Measurements from ENCODE around the gene STARD4. TPM values are rescaled to one million over a fixed set of nuclear protein-coding genes. Genes with fewer than 3 reads are reported as not detected.

STARD4 gene
- total RNA-seq, 2 experiments from 2014 or later, result 30.4 to 43.8 TPM

- Histone ChIP-seq H3K79me2 (ENCODE audit: insufficient read depth, low read depth, low read length) (no peaks in the 10 kb centered on the region), H3K36me3 (ENCODE audit: insufficient read depth, low read length) (peaks cover 37% of the 10 kb centered on the region), H4K20me1 (ENCODE audit: insufficient read depth, low read length) (no peaks in the 10 kb centered on the region), H3K9me3 (ENCODE audit: low read length) (no peaks in the 10 kb centered on the region), H3K4me1 (ENCODE audit: insufficient read depth, low read length, poor library complexity, severe bottlenecking) (no peaks in the 10 kb centered on the region), H3K4me3 (ENCODE audit: low read depth, low read length, poor library complexity, severe bottlenecking) (no peak overlapping the region), H2AFZ (ENCODE audit: low read length) (no peak overlapping the region), H3K9me2 (ENCODE audit: insufficient read depth, low read length) (no peaks in the 10 kb centered on the region), H3K27ac (ENCODE audit: low read depth, low read length, poor library complexity, severe bottlenecking) (no peak overlapping the region), H3K4me2 (ENCODE audit: low read length) (no peak overlapping the region)
- no peak for DNase-seq (ENCODE audit: low spot score)
- ChIA-PET POLR2A (interaction anchor here (0.6 to 3.7 kb wide), 3 partner anchors 11 to 17 kb away, joined by 5 to 25 read pairs (median 5); no protein-coding TSS in a partner anchor), CTCF (ENCODE audit: unreplicated experiment) (no interaction called here)
- intact Hi-C loops (cut with micrococcal nuclease; ENCODE audit: unreplicated experiment), result no loop called here
- no TSS peak for BruUV-seq (replicated peaks)
- TF ChIP-seq, protein P1, sequence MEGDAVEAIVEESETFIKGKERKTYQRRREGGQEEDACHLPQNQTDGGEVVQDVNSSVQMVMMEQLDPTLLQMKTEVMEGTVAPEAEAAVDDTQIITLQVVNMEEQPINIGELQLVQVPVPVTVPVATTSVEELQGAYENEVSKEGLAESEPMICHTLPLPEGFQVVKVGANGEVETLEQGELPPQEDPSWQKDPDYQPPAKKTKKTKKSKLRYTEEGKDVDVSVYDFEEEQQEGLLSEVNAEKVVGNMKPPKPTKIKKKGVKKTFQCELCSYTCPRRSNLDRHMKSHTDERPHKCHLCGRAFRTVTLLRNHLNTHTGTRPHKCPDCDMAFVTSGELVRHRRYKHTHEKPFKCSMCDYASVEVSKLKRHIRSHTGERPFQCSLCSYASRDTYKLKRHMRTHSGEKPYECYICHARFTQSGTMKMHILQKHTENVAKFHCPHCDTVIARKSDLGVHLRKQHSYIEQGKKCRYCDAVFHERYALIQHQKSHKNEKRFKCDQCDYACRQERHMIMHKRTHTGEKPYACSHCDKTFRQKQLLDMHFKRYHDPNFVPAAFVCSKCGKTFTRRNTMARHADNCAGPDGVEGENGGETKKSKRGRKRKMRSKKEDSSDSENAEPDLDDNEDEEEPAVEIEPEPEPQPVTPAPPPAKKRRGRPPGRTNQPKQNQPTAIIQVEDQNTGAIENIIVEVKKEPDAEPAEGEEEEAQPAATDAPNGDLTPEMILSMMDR (conservative IDR thresholded peaks at IDR 0.05; ENCODE audit: low read length), result no peak
- no peak for TF ChIP-seq EZH2phosphoT487 (IDR thresholded peaks at IDR 0.05; ENCODE audit: borderline replicate concordance, low read depth, low read length)
These were observed 17.9 kb downstream of the STARD4 start for GRCh38 chr5:111494355-111494999.

GRCh38 chr5:111493031-111493430 lies 19.3 kb downstream of the STARD4 start:
- Histone ChIP-seq H3K27ac (ENCODE audit: low read depth, low read length, poor library complexity, severe bottlenecking) (no peak overlapping the region), H3K9me2 (ENCODE audit: insufficient read depth, low read length) (no peaks in the 10 kb centered on the region), H3K79me2 (ENCODE audit: insufficient read depth, low read depth, low read length) (no peaks in the 10 kb centered on the region), H3K4me3 (ENCODE audit: low read depth, low read length, poor library complexity, severe bottlenecking) (no peak overlapping the region), H3K4me2 (ENCODE audit: low read length) (no peak overlapping the region), H4K20me1 (ENCODE audit: insufficient read depth, low read length) (no peaks in the 10 kb centered on the region), H3K9me3 (ENCODE audit: low read length) (no peaks in the 10 kb centered on the region), H3K36me3 (ENCODE audit: insufficient read depth, low read length) (peaks cover 22% of the 10 kb centered on the region; the same call in 1 of the 2 replicates), H2AFZ (ENCODE audit: low read length) (no peak overlapping the region), H3K4me1 (ENCODE audit: insufficient read depth, low read length, poor library complexity, severe bottlenecking) (no peaks in the 10 kb centered on the region)
- BruUV-seq (replicated peaks), result no TSS peak
- ChIA-PET CTCF (ENCODE audit: unreplicated experiment) (no interaction called here), POLR2A (no interaction called here)
- TF ChIP-seq EZH2phosphoT487 (IDR thresholded peaks at IDR 0.05; ENCODE audit: borderline replicate concordance, low read depth, low read length), result no peak
- TF ChIP-seq, protein P1 (conservative IDR thresholded peaks at IDR 0.05; ENCODE audit: low read length), result no peak
- intact Hi-C loops (cut with micrococcal nuclease; ENCODE audit: unreplicated experiment), result no loop called here
- DNase-seq (ENCODE audit: low spot score), result no peak

DNA sequence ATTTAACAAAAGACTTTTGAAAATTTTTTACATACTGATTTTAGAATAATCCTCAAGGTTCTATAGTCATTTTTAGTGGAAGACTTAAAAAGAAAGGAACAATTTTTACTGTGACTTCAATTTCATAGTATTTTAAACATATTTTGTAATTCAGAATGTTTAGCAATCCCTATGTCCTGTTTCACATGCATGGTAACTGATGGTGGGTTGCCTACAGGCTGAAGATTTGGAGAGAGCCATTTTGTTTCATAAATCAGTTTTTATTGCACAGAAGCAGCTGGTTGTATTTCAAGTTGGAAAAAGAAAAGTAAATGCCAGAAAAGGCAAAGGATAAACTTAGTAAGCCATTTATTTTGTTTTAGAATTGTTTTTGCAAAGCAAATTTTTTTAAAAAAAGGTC lies 24.0 kb downstream of the STARD4 start:
- Histone ChIP-seq H3K27ac (ENCODE audit: low read depth, low read length, poor library complexity, severe bottlenecking) (no peak overlapping the region), H3K9me3 (ENCODE audit: low read length) (no peaks in the 10 kb centered on the region), H2AFZ (ENCODE audit: low read length) (no peak overlapping the region), H3K4me2 (ENCODE audit: low read length) (no peak overlapping the region), H3K9me2 (ENCODE audit: insufficient read depth, low read length) (no peaks in the 10 kb centered on the region), H4K20me1 (ENCODE audit: insufficient read depth, low read length) (no peaks in the 10 kb centered on the region), H3K79me2 (ENCODE audit: insufficient read depth, low read depth, low read length) (no peaks in the 10 kb centered on the region), H3K36me3 (ENCODE audit: insufficient read depth, low read length) (no peaks in the 10 kb centered on the region), H3K4me3 (ENCODE audit: low read depth, low read length, poor library complexity, severe bottlenecking) (no peak overlapping the region), H3K4me1 (ENCODE audit: insufficient read depth, low read length, poor library complexity, severe bottlenecking) (no peaks in the 10 kb centered on the region)
- BruUV-seq (replicated peaks), result no TSS peak
- CTCF ChIA-PET (ENCODE audit: unreplicated experiment), result no interaction called here
- TF ChIP-seq EZH2phosphoT487 (IDR thresholded peaks at IDR 0.05; ENCODE audit: borderline replicate concordance, low read depth, low read length), result no peak
- POLR2A ChIA-PET, result interaction anchor here (0.9 to 1.9 kb wide), 2 partner anchors 10 to 68 kb away, joined by 3 to 8 read pairs; no protein-coding TSS in a partner anchor
- no peak for DNase-seq (ENCODE audit: low spot score)
- intact Hi-C loops (cut with micrococcal nuclease; ENCODE audit: unreplicated experiment), result no loop called here
